NCI-H2107 treated with DMSO at 0.1 percent for 48 hours (cell line): ENCODE results near the gene POU2AF3.

Experiments used
- DNase-seq: peaks from one replicate; lab custom pipeline; 2025; ENCODE audit not compliant: unreplicated experiment; lab: John Stamatoyannopoulos, UW

Gene POU2AF3

DNA sequence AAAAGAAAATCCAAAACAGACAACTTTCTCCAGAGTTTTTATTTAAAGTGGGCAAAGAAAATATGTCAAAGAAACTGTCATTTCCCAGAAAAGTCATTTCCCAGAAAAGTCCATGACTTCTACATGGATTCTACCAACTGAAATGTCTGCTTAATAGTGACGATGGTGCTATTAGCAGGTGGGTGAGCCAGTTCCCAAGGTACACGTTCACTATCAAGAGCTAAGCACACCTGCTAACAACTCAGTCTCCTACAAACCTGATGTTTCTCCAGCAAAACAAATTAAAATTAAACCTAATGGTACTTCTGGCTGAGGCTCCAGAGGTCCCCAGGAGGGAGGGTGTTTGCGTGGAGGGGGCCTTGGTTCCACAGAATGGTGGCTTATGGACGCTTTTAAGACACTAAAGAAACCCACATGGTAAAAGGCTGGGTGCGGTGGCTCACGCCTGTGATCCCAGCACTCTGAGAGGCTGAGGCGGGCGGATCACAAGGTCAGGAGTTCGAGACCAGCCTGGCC, 53.9 kb downstream of the POU2AF3 start:
- no peak for DNase-seq

DNA sequence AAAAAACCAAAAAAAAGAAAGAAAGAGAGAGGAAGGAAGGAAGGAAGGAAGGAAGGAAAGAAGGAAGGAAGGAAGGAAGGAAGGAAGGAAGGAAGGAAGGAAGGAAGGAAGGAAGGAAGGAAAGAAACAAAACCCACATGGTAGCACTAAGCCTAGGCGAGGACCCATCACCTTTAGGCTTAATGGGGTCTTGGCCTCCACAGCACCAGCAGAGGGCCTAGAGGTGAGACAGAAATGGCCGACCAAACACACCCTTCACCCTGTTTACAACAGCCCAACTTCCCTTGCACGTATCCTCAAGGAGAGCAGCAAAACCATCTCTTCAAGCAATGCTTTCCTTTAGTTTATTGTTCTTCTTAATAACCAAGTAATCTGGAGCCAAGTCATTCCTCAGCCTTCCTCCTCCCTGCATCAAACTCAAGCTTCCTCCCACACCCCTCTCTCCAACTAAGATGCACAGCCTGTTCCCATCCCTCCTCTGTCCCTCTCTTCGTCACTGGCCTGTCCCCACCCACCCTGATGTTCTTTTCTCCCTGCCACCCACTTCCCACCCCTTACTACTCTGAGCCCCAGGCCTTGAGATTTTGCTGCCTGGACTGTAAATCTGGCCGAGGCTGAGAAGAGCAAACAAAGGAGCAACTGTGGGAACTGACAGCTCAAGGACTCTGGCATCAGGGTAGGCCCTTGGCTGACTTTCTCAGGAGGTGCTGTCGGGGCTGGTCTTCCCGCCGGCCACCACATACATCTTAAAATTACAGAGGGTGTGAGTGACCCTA, 54.8 kb downstream of the POU2AF3 start:
- DNase-seq: no peak

DNA sequence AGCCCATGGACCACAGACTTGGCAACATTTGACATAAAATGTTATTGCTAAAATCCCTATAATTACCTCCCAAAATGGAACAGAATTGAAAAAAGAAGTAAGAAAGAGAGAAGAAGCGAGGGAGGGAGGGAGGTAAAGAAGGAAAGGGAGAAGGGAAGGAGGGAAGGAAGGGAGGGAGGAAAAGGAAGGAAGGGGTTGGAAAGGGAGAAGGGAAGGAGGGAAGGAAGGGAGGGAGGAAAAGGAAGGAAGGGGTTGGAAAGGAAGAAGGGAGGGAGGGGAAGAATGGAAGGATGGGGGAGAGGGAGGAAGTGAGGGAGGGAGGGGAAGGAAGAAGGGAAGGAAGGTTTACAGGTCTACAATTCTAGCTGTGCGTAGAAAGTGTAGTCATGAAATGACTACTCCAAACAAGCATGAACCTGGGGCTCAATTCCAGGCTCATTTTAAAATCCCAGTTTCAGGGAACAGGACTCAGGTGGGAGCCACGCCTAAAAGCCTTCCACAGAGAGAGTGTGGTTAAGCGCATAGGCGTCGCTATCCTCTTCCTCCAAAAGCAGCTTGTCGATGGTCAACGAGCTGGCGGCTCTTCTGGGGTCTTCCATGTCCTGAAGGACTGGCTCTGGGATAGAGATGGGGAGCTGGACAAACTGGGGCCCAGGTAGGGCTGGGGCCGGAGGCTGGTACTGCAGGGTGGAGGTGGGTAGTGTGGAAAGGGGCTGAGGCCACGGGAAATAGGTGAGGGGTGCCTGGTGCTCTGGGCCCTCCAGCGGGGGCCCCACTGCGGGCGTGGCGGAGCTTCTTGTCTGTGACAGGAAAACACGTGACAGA, 55.6 kb downstream of the POU2AF3 start:
- DNase-seq: no peak

DNA sequence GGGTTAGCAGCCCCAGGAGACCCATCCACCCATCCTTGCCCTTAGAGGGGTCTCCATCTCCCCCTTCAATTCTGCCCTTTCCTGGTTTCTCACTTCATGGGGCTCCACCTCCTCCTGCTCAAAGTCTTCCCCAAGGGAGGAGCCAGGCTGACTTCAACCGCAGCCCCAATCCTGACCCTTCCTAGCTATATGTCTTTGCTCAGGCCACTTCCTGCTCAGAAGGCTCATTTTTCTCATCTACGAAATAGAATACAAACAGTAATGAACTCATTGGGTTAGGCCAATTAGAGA, 56.2 kb downstream of the POU2AF3 start:
- DNase-seq: no peak

DNA sequence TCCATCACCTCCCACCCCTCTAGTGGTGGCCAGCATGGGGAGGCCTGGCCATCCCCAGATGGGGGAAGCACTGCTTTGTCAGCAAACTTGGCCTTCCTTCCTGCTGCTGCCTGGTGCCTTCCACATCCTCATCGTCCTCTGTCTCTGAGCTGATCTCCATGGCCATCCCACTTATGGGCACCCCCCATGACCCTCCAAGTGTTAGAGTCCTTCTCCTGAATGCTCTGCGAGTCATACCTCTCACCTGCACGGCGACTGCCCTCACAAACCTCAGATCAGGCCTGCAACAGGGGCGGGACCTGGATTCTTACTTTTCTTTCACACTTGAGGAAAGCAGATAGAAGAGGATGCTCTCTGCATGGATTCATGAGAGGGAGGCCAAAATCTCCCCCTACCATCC, 56.8 kb downstream of the POU2AF3 start:
- DNase-seq: no peak

DNA sequence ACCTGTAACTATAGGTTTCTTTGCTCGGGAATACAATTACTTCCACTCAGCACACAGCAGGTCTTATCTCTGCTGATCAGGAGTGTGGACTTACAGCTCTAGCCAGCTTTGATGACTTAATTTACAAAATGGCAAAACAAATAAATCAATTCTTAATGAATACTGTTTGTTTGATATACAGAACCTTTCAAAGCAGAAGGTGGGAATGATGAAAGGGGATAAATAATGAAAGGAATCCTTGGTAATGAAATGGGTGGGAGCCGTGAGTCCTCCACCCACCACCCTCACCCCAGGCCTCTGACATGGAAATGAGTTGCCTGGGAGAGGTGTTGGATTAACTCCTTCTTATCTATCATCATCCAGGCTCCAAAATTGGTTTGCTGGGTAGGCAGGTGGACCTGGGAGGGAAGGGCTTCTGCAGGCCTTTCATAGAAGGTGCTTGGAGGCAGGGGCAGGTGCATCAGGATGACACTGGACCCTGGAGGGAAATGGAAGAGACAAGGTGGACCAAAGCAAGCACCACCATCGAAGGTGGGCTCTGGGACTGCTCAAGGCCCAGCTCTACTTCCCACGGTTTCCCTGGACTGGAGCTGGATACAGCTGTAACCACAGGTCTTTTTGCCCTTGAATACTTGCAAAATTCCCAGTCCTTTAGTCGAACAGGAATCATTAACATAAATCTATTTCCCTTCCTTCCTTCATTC, 57.8 kb downstream of the POU2AF3 start:
- DNase-seq: no peak

DNA sequence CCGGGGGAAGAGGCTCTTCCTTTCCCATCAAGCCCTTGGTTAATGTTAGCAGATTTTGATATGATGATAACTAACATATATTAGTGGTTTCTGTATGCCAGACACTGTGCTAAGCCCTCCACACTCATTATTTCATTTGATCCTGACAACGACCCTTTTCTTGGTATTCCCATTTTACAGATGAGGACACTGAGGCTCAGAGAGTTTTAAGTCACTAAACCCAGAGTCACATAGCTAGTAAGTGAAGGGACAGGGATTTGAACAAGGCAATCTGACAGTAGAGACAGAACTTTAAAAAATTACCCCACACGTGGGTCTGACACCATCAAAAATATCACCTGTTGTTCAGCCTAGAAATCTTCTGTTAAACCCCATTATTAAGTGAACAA, 58.3 kb downstream of the POU2AF3 start:
- no peak for DNase-seq

DNA sequence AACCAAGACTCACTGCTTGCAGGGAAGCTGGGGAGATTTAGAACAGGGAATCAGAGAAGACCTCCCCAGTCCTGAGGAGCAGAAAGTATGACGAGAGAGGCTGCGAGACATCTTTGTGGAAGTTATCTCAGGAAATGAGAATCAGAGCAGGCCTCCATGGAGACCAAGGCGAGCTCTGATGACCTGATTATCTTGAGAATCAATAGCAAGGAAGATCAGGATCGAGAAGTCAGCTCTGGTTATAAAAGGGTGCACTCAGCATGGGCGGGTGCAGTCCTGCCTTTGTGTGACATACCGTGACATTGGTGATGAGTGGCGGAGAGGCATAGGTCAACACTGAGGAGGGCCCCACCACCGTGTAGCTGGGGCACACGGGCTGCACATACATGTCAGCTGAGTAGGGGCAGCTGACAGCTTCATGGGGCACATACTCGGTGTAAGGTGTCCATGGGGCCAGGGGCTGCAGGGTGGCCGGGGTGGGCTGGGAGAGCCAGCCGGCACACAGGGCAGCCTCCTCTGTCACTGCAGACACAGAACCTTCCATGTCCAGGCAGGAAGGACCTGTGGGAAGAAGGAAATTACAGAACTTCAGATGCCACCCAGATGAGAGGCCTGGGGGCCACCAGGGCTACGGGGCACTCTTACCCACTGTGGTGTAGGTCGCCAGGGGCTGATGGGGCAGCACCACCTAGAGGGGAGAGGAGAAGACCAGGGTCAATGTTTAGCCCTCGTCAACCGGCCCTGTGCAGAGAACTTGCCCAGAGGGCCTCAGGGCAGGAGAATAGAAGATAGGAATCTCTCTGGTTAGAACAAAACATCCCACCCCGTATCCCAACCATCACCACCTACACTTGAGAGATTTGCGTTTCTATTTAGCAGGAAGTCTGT, 59.0 kb downstream of the POU2AF3 start:
- no peak for DNase-seq
